K562 (cell line): ENCODE data around the gene FLG. TPM values are rescaled to one million over a fixed set of nuclear protein-coding genes. Genes with fewer than 3 reads are reported as not detected.
"Not testable (repeated sequence)": the region's sequence is repeated elsewhere in the genome, so short reads cannot be mapped to it uniquely, and the experiment has no call there.

Source experiments
- ATAC-seq: fragments of 200-7000 bp; cut with Tn5 transposase; 3 replicates; pipeline ENCODE4 v1.9.1; 2020; ENCODE audit warnings: moderate library complexity
- BruUV-seq: library from RNA; stranded (reverse); fragments of 400-500 nt; replicated peaks from 2 replicates; lab custom pipeline; 2021; lab: Mats Ljungman, UMichigan
- CTCF ChIA-PET: fragments of 300-600 bp; formaldehyde crosslinking; extraction: SDS; loops from one replicate; lab custom pipeline; 2021; ENCODE audit warnings: low intra/inter-chr PET ratio; lab: Yijun Ruan, JAX
- POLR2A ChIA-PET: fragments of 300-600, 350-650 bp; sonication (Branson Sonifier 250); formaldehyde crosslinking; extraction: SDS; loops from one replicate; lab custom pipeline; 2021; ENCODE audit warnings: antibody characterized with exemption, inconsistent platforms; lab: Yijun Ruan, JAX
- DNase-seq, 4 experiments: peaks; one replicate each; pipeline versions ENCODE4 v3.0.0 to v3.0.0-alpha.2; 2011 to 2018; ENCODE audit warnings: low spot score in 3 of 4, mixed read lengths in 3 of 4; ENCODE audit errors: extremely low read depth in 1 of 4
- FAIRE-seq: peaks from 2 replicates; lab custom pipeline; 2011; peaks lifted over from hg19 to GRCh38; lab: Jason Lieb, UNC
- H2AFZ ChIP-seq: 2 replicates; pipeline ENCODE4 v1.6.0; 2011; ENCODE audit warnings: low read depth, low read length, control low read depth, inconsistent platforms
- H3K27ac ChIP-seq: fragments of 200-600 bp; 3 replicates; pipeline ENCODE4 v1.8.0; 2011; ENCODE audit warnings: low read depth, mild to moderate bottlenecking, control low read depth, inconsistent platforms, low read length, moderate library complexity, mixed read lengths; ENCODE audit errors: extremely low read depth
- H3K27me3 ChIP-seq, 2 experiments: fragments of 300-600 bp in 1 of 2; 2 replicates in 1 of 2; 3 replicates in 1 of 2; pipeline versions ENCODE4 v1.6.0 to v1.8.0; 2011; ENCODE audit warnings: inconsistent platforms in 2 of 2, low read length in 2 of 2, mild to moderate bottlenecking in 1 of 2, mixed read lengths in 1 of 2, moderate library complexity in 1 of 2; ENCODE audit not compliant: control insufficient read depth in 2 of 2, insufficient read depth in 2 of 2
- H3K36me3 ChIP-seq: fragments of 300-600 bp; 3 replicates; pipeline ENCODE4 v1.8.0; 2011; ENCODE audit warnings: mild to moderate bottlenecking, low read length, inconsistent platforms; ENCODE audit not compliant: control insufficient read depth, insufficient read depth
- H3K4me1 ChIP-seq, 2 experiments: fragments of 200-600 bp in 1 of 2; replicated peaks in 1 of 2; 2 replicates in 1 of 2; 3 replicates in 1 of 2; pipeline versions ENCODE4 v1.5.1 to v1.8.0; 2011; ENCODE audit warnings: inconsistent platforms in 2 of 2, low read length in 2 of 2, mild to moderate bottlenecking in 1 of 2, mixed read lengths in 1 of 2, moderate library complexity in 1 of 2; ENCODE audit not compliant: control insufficient read depth in 2 of 2, insufficient read depth in 2 of 2
- H3K4me2 ChIP-seq: 2 replicates; pipeline ENCODE4 v1.6.1; 2011; ENCODE audit warnings: low read length, control low read depth, inconsistent platforms, mixed read lengths; ENCODE audit not compliant: insufficient read depth
- H3K4me3 ChIP-seq: fragments of 200-600 bp; sonication (generic), shearing (Covaris generic); 2 replicates; pipeline ENCODE4 v1.5.1; 2016; ENCODE audit warnings: control low read depth, inconsistent platforms
- H3K79me2 ChIP-seq: fragments of 200-600 bp; 3 replicates; pipeline ENCODE4 v1.8.0; 2011; ENCODE audit warnings: low read length, inconsistent platforms; ENCODE audit not compliant: control insufficient read depth, insufficient read depth
- H3K9ac ChIP-seq, 2 experiments: 2 replicates each; pipeline versions ENCODE4 v1.6.0 to v1.6.1; 2011; ENCODE audit warnings: low read depth in 2 of 2, low read length in 2 of 2, control low read depth in 1 of 2, inconsistent platforms in 1 of 2, mild to moderate bottlenecking in 1 of 2, mixed read lengths in 1 of 2; ENCODE audit not compliant: insufficient read depth in 1 of 2
- H3K9me1 ChIP-seq: one replicate; pipeline ENCODE4 v1.6.0; 2011; ENCODE audit warnings: inconsistent platforms, mild to moderate bottlenecking, low read length, moderate library complexity; ENCODE audit not compliant: control insufficient read depth, insufficient read depth
- H3K9me3 ChIP-seq: replicated peaks from 2 replicates; pipeline ENCODE4 v1.5.1; 2011; ENCODE audit warnings: low read depth, low read length, inconsistent platforms; ENCODE audit not compliant: control insufficient read depth, insufficient read depth
- H4K20me1 ChIP-seq: replicated peaks from 2 replicates; pipeline ENCODE4 v1.6.1; 2011; ENCODE audit warnings: low read length, inconsistent platforms, mixed read lengths; ENCODE audit not compliant: control insufficient read depth, insufficient read depth
- WGBS: fragments of 100-300 bp; shearing (Covaris generic); methylation state at CpG from one replicate; pipeline ENCODE4 v1.1.6; 2016; ENCODE audit warnings: low coverage, mixed read lengths; ENCODE audit not compliant: insufficient coverage; ENCODE audit errors: missing lambda C conversion rate; 5-methylcytosine and 5-hydroxymethylcytosine counted together
- in situ Hi-C: fragments of 300-500 bp; cut with MboI; formaldehyde crosslinking; loops from 4 replicates; pipeline ENCODE4 v1.15.0; 2018; ENCODE audit warnings: inconsistent platforms, mixed read lengths
- intact Hi-C: fragments of 100-400 bp; cut with micrococcal nuclease; formaldehyde crosslinking; loops from 2 replicates; pipeline ENCODE4 v1.14.2; 2022
- polyA plus RNA-seq, 8 experiments: library from polyadenylated mRNA; depleted of rRNA in 4 of 8; stranded (reverse) in 5 of 8; unstranded in 3 of 8; fragments of >200 nt; fragmentation: Nextera tagmentation in 2 of 8; fragmentation: Illumina TruSeq in 1 of 8; extraction: Ambion mirVana in 2 of 8; extraction: Trizol in 1 of 8; gene quantifications; 2 replicates each; pipeline versions ENCODE4 v1.2.1 to v1.2.3, GENCODE V29; 2011 to 2014; ENCODE audit warnings: inconsistent platforms in 1 of 8, missing spikeins in 1 of 8
- total RNA-seq, 7 experiments: library from RNA; depleted of rRNA in 6 of 7; stranded (reverse); fragments of >200 nt in 6 of 7; fragmentation: Illumina TruSeq in 2 of 7; extraction: Trizol in 2 of 7; gene quantifications; 2 replicates each; pipeline versions ENCODE4 v1.2.1 to v1.2.3, GENCODE V29; 2011 to 2021; ENCODE audit warnings: low replicate concordance in 1 of 7

FLG gene
- total and polyA plus RNA-seq, 9 of the 15 experiments (the other 6 are each of a cell fraction or from before 2014, with no cell fraction given) = not detected

GRCh38 chr1:152303139-152303872 lies 21.7 kb downstream of the FLG start:
- ATAC-seq, POLR2A ChIA-PET, H3K79me2 ChIP-seq, H3K9ac ChIP-seq, in situ Hi-C loops, CTCF ChIA-PET, H3K27me3 ChIP-seq, H3K9me3 ChIP-seq, H2AFZ ChIP-seq, DNase-seq, H4K20me1 ChIP-seq, H3K36me3 ChIP-seq, H3K4me3 ChIP-seq, intact Hi-C loops, H3K27ac ChIP-seq, H3K4me2 ChIP-seq, H3K9me1 ChIP-seq, FAIRE-seq, H3K4me1 ChIP-seq, BruUV-seq: not testable (repeated sequence)
- under 1% methylated on average over 21 of the region's 25 CpGs for WGBS

- not testable (repeated sequence) for BruUV-seq
These were observed 68.6 kb downstream of the FLG start for GRCh38 chr1:152256394-152256793.

More at GRCh38 chr1:152256394-152256793, 68.6 kb downstream of the FLG start:
- H2AFZ ChIP-seq, H3K9me3 ChIP-seq, H3K36me3 ChIP-seq, H3K9ac ChIP-seq, POLR2A ChIA-PET, H4K20me1 ChIP-seq, H3K27ac ChIP-seq, ATAC-seq, H3K27me3 ChIP-seq, DNase-seq, intact Hi-C loops, H3K4me1 ChIP-seq, H3K79me2 ChIP-seq, H3K4me3 ChIP-seq, FAIRE-seq, CTCF ChIA-PET, H3K4me2 ChIP-seq, in situ Hi-C loops, H3K9me1 ChIP-seq: not testable (repeated sequence)
- 6% methylated on average over 14 of the region's 21 CpGs for WGBS

Other genes with a start within 250 kb of the FLG start
Only the 7 nearest of the 9 such genes appear.
- gene TCHH, start 209.8 kb downstream of the FLG start, total RNA-seq (2014; rRNA removed) = not detected in 2 replicates
- gene TCHH, start 209.8 kb downstream of the FLG start, total RNA-seq (2014; rRNA removed; fragmentation: Illumina TruSeq; extraction: Trizol) = not detected in 2 replicates
- not detected in 2 replicates for gene TCHH, start 209.8 kb downstream of the FLG start, total RNA-seq (2015; rRNA removed; fragmentation: Illumina TruSeq; extraction: Trizol)
- not detected in 2 replicates for gene TCHH, start 209.8 kb downstream of the FLG start, total RNA-seq (2021)
- gene TCHH, start 209.8 kb downstream of the FLG start, polyA plus RNA-seq (2011; rRNA removed) = not detected in 2 replicates
- gene TCHH, start 209.8 kb downstream of the FLG start, polyA plus RNA-seq (2014; fragmentation: Illumina TruSeq; extraction: Trizol) = not detected in 2 replicates
- gene TCHH, start 209.8 kb downstream of the FLG start, polyA plus RNA-seq (2014; fragmentation: Nextera tagmentation; extraction: Ambion mirVana) = not detected
- 0.03 TPM in 1 of 2 replicates, not detected in the other for gene TCHH, start 209.8 kb downstream of the FLG start, polyA plus RNA-seq (2014; rRNA removed)
- not detected in 2 replicates for gene RPTN, start 166.0 kb downstream of the FLG start, total RNA-seq (2014; rRNA removed)
- gene RPTN, start 166.0 kb downstream of the FLG start, total RNA-seq (2014; rRNA removed; fragmentation: Illumina TruSeq; extraction: Trizol) = not detected in 2 replicates
- not detected in 2 replicates for gene RPTN, start 166.0 kb downstream of the FLG start, total RNA-seq (2015; rRNA removed; fragmentation: Illumina TruSeq; extraction: Trizol)
- gene RPTN, start 166.0 kb downstream of the FLG start, total RNA-seq (2021) = not detected in 2 replicates
- gene RPTN, start 166.0 kb downstream of the FLG start, polyA plus RNA-seq (2011; rRNA removed) = not detected in 2 replicates
- gene RPTN, start 166.0 kb downstream of the FLG start, polyA plus RNA-seq (2014; fragmentation: Illumina TruSeq; extraction: Trizol) = not detected in 2 replicates
- not detected for gene RPTN, start 166.0 kb downstream of the FLG start, polyA plus RNA-seq (2014; fragmentation: Nextera tagmentation; extraction: Ambion mirVana)
- gene RPTN, start 166.0 kb downstream of the FLG start, polyA plus RNA-seq (2014; rRNA removed) = not detected in 2 replicates
- gene HRNR, start 101.0 kb downstream of the FLG start, total RNA-seq (2014; rRNA removed) = not detected in 2 replicates
- gene HRNR, start 101.0 kb downstream of the FLG start, total RNA-seq (2014; rRNA removed; fragmentation: Illumina TruSeq; extraction: Trizol) = not detected in 2 replicates
- gene HRNR, start 101.0 kb downstream of the FLG start, total RNA-seq (2015; rRNA removed; fragmentation: Illumina TruSeq; extraction: Trizol) = not detected in 2 replicates
- gene HRNR, start 101.0 kb downstream of the FLG start, total RNA-seq (2021) = not detected in 2 replicates
- gene HRNR, start 101.0 kb downstream of the FLG start, polyA plus RNA-seq (2011; rRNA removed) = not detected in 2 replicates
- not detected in 2 replicates for gene HRNR, start 101.0 kb downstream of the FLG start, polyA plus RNA-seq (2014; fragmentation: Illumina TruSeq; extraction: Trizol)
- gene HRNR, start 101.0 kb downstream of the FLG start, polyA plus RNA-seq (2014; fragmentation: Nextera tagmentation; extraction: Ambion mirVana) = not detected
- not detected in 2 replicates for gene HRNR, start 101.0 kb downstream of the FLG start, polyA plus RNA-seq (2014; rRNA removed)
- gene FLG2, start 34.8 kb upstream of the FLG start, total RNA-seq (2014; rRNA removed) = not detected in 2 replicates
- not detected in 2 replicates for gene FLG2, start 34.8 kb upstream of the FLG start, total RNA-seq (2014; rRNA removed; fragmentation: Illumina TruSeq; extraction: Trizol)
- gene FLG2, start 34.8 kb upstream of the FLG start, total RNA-seq (2015; rRNA removed; fragmentation: Illumina TruSeq; extraction: Trizol) = not detected in 2 replicates
- gene FLG2, start 34.8 kb upstream of the FLG start, total RNA-seq (2021) = not detected in 2 replicates
- gene FLG2, start 34.8 kb upstream of the FLG start, polyA plus RNA-seq (2011; rRNA removed) = not detected in 2 replicates
- not detected in 2 replicates for gene FLG2, start 34.8 kb upstream of the FLG start, polyA plus RNA-seq (2014; fragmentation: Illumina TruSeq; extraction: Trizol)
- gene FLG2, start 34.8 kb upstream of the FLG start, polyA plus RNA-seq (2014; fragmentation: Nextera tagmentation; extraction: Ambion mirVana) = not detected
- not detected in 2 replicates for gene FLG2, start 34.8 kb upstream of the FLG start, polyA plus RNA-seq (2014; rRNA removed)
- not detected in 2 replicates for gene CRNN, start 89.0 kb upstream of the FLG start, total RNA-seq (2014; rRNA removed)
- gene CRNN, start 89.0 kb upstream of the FLG start, total RNA-seq (2014; rRNA removed; fragmentation: Illumina TruSeq; extraction: Trizol) = not detected in 2 replicates
- gene CRNN, start 89.0 kb upstream of the FLG start, total RNA-seq (2015; rRNA removed; fragmentation: Illumina TruSeq; extraction: Trizol) = not detected in 2 replicates
- gene CRNN, start 89.0 kb upstream of the FLG start, total RNA-seq (2021) = not detected in 2 replicates
- gene CRNN, start 89.0 kb upstream of the FLG start, polyA plus RNA-seq (2011; rRNA removed) = not detected in 2 replicates
- gene CRNN, start 89.0 kb upstream of the FLG start, polyA plus RNA-seq (2014; fragmentation: Illumina TruSeq; extraction: Trizol) = not detected in 2 replicates
- not detected for gene CRNN, start 89.0 kb upstream of the FLG start, polyA plus RNA-seq (2014; fragmentation: Nextera tagmentation; extraction: Ambion mirVana)
- not detected in 2 replicates for gene CRNN, start 89.0 kb upstream of the FLG start, polyA plus RNA-seq (2014; rRNA removed)
- gene LCE5A, start 185.6 kb upstream of the FLG start, total RNA-seq (2014; rRNA removed) = not detected in 2 replicates
- not detected in 2 replicates for gene LCE5A, start 185.6 kb upstream of the FLG start, total RNA-seq (2014; rRNA removed; fragmentation: Illumina TruSeq; extraction: Trizol)
- not detected in 2 replicates for gene LCE5A, start 185.6 kb upstream of the FLG start, total RNA-seq (2015; rRNA removed; fragmentation: Illumina TruSeq; extraction: Trizol)
- gene LCE5A, start 185.6 kb upstream of the FLG start, total RNA-seq (2021) = not detected in 2 replicates
- not detected in 2 replicates for gene LCE5A, start 185.6 kb upstream of the FLG start, polyA plus RNA-seq (2011; rRNA removed)
- gene LCE5A, start 185.6 kb upstream of the FLG start, polyA plus RNA-seq (2014; fragmentation: Illumina TruSeq; extraction: Trizol) = not detected in 2 replicates
- not detected for gene LCE5A, start 185.6 kb upstream of the FLG start, polyA plus RNA-seq (2014; fragmentation: Nextera tagmentation; extraction: Ambion mirVana)
- gene LCE5A, start 185.6 kb upstream of the FLG start, polyA plus RNA-seq (2014; rRNA removed) = not detected in 2 replicates
- gene CRCT1, start 189.2 kb upstream of the FLG start, total RNA-seq (2014; rRNA removed) = not detected in 2 replicates
- not detected in 2 replicates for gene CRCT1, start 189.2 kb upstream of the FLG start, total RNA-seq (2014; rRNA removed; fragmentation: Illumina TruSeq; extraction: Trizol)
- not detected in 2 replicates for gene CRCT1, start 189.2 kb upstream of the FLG start, total RNA-seq (2015; rRNA removed; fragmentation: Illumina TruSeq; extraction: Trizol)
- gene CRCT1, start 189.2 kb upstream of the FLG start, total RNA-seq (2021) = not detected in 2 replicates
- gene CRCT1, start 189.2 kb upstream of the FLG start, polyA plus RNA-seq (2011; rRNA removed) = not detected in 2 replicates
- not detected in 2 replicates for gene CRCT1, start 189.2 kb upstream of the FLG start, polyA plus RNA-seq (2014; fragmentation: Illumina TruSeq; extraction: Trizol)
- not detected for gene CRCT1, start 189.2 kb upstream of the FLG start, polyA plus RNA-seq (2014; fragmentation: Nextera tagmentation; extraction: Ambion mirVana)
- not detected in 2 replicates for gene CRCT1, start 189.2 kb upstream of the FLG start, polyA plus RNA-seq (2014; rRNA removed)